K562 (cell line): ENCODE data around the gene VSNL1. TPM values are rescaled to one million over a fixed set of nuclear protein-coding genes. Genes with fewer than 3 reads are reported as not detected.

ENCODE experiments used
- ETV6 ChIP-seq, 3 experiments: fragments of 150-350 bp in 1 of 3; sonication (generic) in 1 of 3; formaldehyde crosslinking in 1 of 3; IDR thresholded peaks; 2 replicates each; pipeline versions ENCODE4 v1.6.1 to v1.8.0; 2014 to 2022; ENCODE audit warnings: borderline replicate concordance in 2 of 3, low read depth in 2 of 3, antibody characterized with exemption in 1 of 3, low read length in 1 of 3, mild to moderate bottlenecking in 1 of 3, missing genetic modification reagents in 1 of 3
- FOXJ3 ChIP-seq: sonication (generic); formaldehyde crosslinking; IDR thresholded peaks from 2 replicates; pipeline ENCODE4 v1.4.0; 2020; ENCODE audit warnings: mild to moderate bottlenecking, missing genetic modification reagents
- HDAC6 ChIP-seq: IDR thresholded peaks from 2 replicates; pipeline ENCODE4 v1.6.1; 2012; ENCODE audit warnings: low read depth, mild to moderate bottlenecking, control low read depth, inconsistent platforms, low read length, moderate library complexity
- MECOM ChIP-seq: fragments of 250-450 bp; sonication (Bioruptor Pico); IDR thresholded peaks from 2 replicates; pipeline ENCODE4 v1.8.0; 2022; ENCODE audit warnings: inconsistent platforms
- NCOA1 ChIP-seq: fragments of 450-650 bp; IDR thresholded peaks from 2 replicates; pipeline ENCODE4 v1.6.1; 2016; ENCODE audit warnings: low read depth
- SAFB ChIP-seq: fragments of 200-400 bp; formaldehyde crosslinking; IDR thresholded peaks from 2 replicates; pipeline ENCODE4 v1.6.1; 2017; ENCODE audit warnings: low read depth, low read length, borderline replicate concordance
- U2AF2 ChIP-seq: fragments of 200-400 bp; formaldehyde crosslinking; optimal IDR thresholded peaks from 2 replicates; pipeline ENCODE3; 2017; ENCODE audit warnings: low read depth, mild to moderate bottlenecking, low read length
- ZNF134 ChIP-seq: fragments of 250-450 bp; sonication (Bioruptor Pico); conservative IDR thresholded peaks from 2 replicates; pipeline ENCODE4 v1.4.0; 2020
- polyA plus RNA-seq, 8 experiments: library from polyadenylated mRNA; depleted of rRNA in 4 of 8; stranded (reverse) in 5 of 8; unstranded in 3 of 8; fragments of >200 nt; fragmentation: Nextera tagmentation in 2 of 8; fragmentation: Illumina TruSeq in 1 of 8; extraction: Ambion mirVana in 2 of 8; extraction: Trizol in 1 of 8; gene quantifications; 2 replicates each; pipeline versions ENCODE4 v1.2.1 to v1.2.3, GENCODE V29; 2011 to 2014; ENCODE audit warnings: inconsistent platforms in 1 of 8, missing spikeins in 1 of 8
- total RNA-seq, 7 experiments: library from RNA; depleted of rRNA in 6 of 7; stranded (reverse); fragments of >200 nt in 6 of 7; fragmentation: Illumina TruSeq in 2 of 7; extraction: Trizol in 2 of 7; gene quantifications; 2 replicates each; pipeline versions ENCODE4 v1.2.1 to v1.2.3, GENCODE V29; 2011 to 2021; ENCODE audit warnings: low replicate concordance in 1 of 7
- TF ChIP-seq, protein P1 (sequence below): fragments of 450-650 bp; IDR thresholded peaks from 2 replicates; pipeline ENCODE4 v1.6.1; 2014; ENCODE audit warnings: low read depth, mild to moderate bottlenecking, moderate library complexity, borderline replicate concordance
- TF ChIP-seq, protein P2 (sequence below): fragments of 250-450 bp; sonication (Bioruptor Pico); IDR thresholded peaks from 2 replicates; pipeline ENCODE4 v1.5.0; 2021
- TF ChIP-seq, protein P3 (sequence below): sonication (generic); formaldehyde crosslinking; IDR thresholded peaks from 2 replicates; pipeline ENCODE4 v1.8.0; 2023; ENCODE audit warnings: missing genetic modification reagents, mild to moderate bottlenecking, borderline replicate concordance
- TF ChIP-seq, protein P4 (sequence below): fragments of 450-650 bp; IDR thresholded peaks from 2 replicates; pipeline ENCODE4 v1.6.1; 2016; ENCODE audit warnings: mild to moderate bottlenecking

The VSNL1 gene
- total and polyA plus RNA-seq, 9 of the 15 experiments (the other 6 are each of a cell fraction or from before 2014, with no cell fraction given) = 0.20 TPM; not detected in 8

DNA sequence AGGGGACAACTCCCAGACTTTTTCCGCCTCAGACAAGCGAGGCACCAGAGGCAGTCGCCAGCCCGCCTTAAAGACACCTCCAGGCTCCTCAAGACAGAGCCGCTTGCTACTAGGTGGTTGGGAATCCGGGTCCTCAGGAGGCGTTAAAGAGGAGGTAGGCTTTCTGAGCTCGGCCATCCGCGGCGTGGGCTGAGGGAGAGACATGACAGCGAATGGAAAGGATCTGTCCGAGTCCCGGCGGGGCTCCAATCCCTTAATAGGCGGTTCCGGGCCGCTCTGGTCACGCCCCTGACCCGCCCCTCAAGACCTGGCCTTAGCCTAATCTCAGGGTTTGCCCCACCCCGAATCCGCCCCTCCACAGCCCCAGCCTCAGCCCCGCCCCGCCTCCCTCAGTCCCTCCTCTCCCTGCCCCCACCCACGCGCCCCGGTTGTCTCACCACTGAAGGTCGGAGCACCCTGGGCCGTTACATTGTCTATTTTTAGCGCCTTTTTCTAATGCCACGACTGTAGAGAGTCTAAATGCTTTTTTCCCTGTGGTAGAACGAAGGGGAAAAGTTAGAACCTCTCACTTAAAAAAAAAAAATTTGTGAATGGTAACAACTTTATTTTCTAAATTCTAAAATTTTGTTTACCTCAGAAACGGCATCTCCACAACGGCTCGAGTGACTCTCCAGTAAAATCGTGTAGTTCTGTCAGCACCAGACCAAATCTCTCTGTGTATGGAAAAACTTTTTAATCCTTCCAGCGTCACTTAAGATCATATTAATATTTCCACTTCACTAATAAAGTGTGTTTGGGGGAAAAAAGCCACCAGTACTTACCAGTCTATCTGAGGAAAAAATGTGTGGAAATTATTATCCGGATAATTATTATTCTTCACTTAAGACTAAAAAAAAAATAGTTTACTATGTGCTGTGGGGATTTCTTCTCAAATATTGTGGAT, 22.0 kb upstream of the VSNL1 start, which contains the start of gene RAD51AP2 (continued):
- TF ChIP-seq NCOA1 = no peak
- TF ChIP-seq SAFB = no peak
- TF ChIP-seq HDAC6 = no peak
- TF ChIP-seq, protein P1, sequence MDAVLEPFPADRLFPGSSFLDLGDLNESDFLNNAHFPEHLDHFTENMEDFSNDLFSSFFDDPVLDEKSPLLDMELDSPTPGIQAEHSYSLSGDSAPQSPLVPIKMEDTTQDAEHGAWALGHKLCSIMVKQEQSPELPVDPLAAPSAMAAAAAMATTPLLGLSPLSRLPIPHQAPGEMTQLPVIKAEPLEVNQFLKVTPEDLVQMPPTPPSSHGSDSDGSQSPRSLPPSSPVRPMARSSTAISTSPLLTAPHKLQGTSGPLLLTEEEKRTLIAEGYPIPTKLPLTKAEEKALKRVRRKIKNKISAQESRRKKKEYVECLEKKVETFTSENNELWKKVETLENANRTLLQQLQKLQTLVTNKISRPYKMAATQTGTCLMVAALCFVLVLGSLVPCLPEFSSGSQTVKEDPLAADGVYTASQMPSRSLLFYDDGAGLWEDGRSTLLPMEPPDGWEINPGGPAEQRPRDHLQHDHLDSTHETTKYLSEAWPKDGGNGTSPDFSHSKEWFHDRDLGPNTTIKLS = no peak
- TF ChIP-seq FOXJ3 = no peak
- TF ChIP-seq, protein P2, sequence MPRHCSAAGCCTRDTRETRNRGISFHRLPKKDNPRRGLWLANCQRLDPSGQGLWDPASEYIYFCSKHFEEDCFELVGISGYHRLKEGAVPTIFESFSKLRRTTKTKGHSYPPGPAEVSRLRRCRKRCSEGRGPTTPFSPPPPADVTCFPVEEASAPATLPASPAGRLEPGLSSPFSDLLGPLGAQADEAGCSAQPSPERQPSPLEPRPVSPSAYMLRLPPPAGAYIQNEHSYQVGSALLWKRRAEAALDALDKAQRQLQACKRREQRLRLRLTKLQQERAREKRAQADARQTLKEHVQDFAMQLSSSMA = no peak
- TF ChIP-seq MECOM (CRISPR knock-in tag) = no peak
- no peak for TF ChIP-seq ETV6 (IDR thresholded peaks at IDR 0.05; ENCODE audit: borderline replicate concordance in 1 of 2, low read depth in 2 of 2, low read length in 1 of 2)
- no peak for TF ChIP-seq ETV6 (CRISPR knock-in tag; IDR thresholded peaks at IDR 0.05; ENCODE audit: borderline replicate concordance)
- TF ChIP-seq, protein P3, sequence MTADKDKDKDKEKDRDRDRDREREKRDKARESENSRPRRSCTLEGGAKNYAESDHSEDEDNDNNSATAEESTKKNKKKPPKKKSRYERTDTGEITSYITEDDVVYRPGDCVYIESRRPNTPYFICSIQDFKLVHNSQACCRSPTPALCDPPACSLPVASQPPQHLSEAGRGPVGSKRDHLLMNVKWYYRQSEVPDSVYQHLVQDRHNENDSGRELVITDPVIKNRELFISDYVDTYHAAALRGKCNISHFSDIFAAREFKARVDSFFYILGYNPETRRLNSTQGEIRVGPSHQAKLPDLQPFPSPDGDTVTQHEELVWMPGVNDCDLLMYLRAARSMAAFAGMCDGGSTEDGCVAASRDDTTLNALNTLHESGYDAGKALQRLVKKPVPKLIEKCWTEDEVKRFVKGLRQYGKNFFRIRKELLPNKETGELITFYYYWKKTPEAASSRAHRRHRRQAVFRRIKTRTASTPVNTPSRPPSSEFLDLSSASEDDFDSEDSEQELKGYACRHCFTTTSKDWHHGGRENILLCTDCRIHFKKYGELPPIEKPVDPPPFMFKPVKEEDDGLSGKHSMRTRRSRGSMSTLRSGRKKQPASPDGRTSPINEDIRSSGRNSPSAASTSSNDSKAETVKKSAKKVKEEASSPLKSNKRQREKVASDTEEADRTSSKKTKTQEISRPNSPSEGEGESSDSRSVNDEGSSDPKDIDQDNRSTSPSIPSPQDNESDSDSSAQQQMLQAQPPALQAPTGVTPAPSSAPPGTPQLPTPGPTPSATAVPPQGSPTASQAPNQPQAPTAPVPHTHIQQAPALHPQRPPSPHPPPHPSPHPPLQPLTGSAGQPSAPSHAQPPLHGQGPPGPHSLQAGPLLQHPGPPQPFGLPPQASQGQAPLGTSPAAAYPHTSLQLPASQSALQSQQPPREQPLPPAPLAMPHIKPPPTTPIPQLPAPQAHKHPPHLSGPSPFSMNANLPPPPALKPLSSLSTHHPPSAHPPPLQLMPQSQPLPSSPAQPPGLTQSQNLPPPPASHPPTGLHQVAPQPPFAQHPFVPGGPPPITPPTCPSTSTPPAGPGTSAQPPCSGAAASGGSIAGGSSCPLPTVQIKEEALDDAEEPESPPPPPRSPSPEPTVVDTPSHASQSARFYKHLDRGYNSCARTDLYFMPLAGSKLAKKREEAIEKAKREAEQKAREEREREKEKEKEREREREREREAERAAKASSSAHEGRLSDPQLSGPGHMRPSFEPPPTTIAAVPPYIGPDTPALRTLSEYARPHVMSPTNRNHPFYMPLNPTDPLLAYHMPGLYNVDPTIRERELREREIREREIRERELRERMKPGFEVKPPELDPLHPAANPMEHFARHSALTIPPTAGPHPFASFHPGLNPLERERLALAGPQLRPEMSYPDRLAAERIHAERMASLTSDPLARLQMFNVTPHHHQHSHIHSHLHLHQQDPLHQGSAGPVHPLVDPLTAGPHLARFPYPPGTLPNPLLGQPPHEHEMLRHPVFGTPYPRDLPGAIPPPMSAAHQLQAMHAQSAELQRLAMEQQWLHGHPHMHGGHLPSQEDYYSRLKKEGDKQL (CRISPR knock-in tag) = no peak
- TF ChIP-seq U2AF2 = no peak
- TF ChIP-seq ZNF134 (CRISPR knock-in tag) = no peak
- TF ChIP-seq, protein P4, sequence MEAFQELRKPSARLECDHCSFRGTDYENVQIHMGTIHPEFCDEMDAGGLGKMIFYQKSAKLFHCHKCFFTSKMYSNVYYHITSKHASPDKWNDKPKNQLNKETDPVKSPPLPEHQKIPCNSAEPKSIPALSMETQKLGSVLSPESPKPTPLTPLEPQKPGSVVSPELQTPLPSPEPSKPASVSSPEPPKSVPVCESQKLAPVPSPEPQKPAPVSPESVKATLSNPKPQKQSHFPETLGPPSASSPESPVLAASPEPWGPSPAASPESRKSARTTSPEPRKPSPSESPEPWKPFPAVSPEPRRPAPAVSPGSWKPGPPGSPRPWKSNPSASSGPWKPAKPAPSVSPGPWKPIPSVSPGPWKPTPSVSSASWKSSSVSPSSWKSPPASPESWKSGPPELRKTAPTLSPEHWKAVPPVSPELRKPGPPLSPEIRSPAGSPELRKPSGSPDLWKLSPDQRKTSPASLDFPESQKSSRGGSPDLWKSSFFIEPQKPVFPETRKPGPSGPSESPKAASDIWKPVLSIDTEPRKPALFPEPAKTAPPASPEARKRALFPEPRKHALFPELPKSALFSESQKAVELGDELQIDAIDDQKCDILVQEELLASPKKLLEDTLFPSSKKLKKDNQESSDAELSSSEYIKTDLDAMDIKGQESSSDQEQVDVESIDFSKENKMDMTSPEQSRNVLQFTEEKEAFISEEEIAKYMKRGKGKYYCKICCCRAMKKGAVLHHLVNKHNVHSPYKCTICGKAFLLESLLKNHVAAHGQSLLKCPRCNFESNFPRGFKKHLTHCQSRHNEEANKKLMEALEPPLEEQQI = no peak
